ENCODE results near the gene ABCD1.

ABCD1 gene

DNA sequence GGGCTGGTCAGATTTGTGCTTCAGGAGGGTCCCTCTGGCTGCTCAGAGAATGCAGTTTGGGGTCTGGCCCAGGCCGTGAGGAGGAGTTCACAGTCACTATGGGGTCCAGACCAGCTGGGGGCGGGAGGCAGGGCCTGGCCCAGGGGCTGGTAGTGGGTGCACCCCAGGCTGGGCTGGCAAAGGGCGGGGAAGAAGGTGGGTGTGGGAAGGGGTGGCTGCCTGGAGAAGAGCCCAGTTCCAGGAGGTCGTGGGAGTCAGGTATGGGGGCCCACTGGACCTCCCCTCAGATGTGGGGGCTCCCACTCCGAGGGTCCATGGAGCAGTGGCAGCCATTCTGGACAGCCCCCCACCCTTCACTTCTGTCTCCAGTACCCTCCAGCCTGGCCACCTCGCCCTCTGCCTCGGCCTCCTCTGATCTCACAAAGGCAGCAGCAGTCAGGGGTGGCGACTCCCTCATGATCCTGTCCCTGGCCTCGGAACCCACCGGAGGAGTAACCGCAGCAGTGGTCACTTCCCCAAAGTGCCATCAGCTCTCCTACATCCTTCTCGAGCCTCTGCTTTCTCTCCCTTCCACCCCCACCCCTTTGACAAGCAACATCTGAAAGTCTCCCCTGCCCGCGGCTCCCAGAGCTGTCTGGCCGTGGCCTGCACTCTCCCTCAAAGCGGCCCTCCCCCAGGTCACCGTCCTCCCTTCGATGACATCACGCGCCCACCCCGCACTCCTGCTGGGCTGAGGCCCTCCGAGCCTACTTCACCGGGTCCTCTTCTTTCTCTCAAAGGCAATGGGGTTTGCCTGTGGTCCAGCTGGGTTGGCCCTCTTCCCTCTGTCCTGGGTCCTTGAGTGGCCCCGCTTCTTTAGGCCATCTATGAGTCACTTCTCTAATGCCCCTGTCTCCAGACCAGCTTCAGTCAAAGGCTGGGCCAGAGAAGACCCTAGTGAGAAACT lies 38.6 kb upstream of the ABCD1 start:
- intact Hi-C loops (cut with DNase I; ENCODE audit: low total_unique reads) = no loop called here
- H3K27ac ChIP-seq = no peak overlapping the region
- no peaks in the 10 kb centered on the region for H3K27me3 ChIP-seq
- H3K4me3 ChIP-seq = no peak overlapping the region
- DNase-seq = no peak
- H3K4me1 ChIP-seq = peaks cover 0 to 16% (median 9%) of the 10 kb centered on the region in 4 donors
- no peaks in the 10 kb centered on the region for H3K36me3 ChIP-seq
- H3K9me3 ChIP-seq = no peaks in the 10 kb centered on the region
- TF ChIP-seq, protein P1, sequence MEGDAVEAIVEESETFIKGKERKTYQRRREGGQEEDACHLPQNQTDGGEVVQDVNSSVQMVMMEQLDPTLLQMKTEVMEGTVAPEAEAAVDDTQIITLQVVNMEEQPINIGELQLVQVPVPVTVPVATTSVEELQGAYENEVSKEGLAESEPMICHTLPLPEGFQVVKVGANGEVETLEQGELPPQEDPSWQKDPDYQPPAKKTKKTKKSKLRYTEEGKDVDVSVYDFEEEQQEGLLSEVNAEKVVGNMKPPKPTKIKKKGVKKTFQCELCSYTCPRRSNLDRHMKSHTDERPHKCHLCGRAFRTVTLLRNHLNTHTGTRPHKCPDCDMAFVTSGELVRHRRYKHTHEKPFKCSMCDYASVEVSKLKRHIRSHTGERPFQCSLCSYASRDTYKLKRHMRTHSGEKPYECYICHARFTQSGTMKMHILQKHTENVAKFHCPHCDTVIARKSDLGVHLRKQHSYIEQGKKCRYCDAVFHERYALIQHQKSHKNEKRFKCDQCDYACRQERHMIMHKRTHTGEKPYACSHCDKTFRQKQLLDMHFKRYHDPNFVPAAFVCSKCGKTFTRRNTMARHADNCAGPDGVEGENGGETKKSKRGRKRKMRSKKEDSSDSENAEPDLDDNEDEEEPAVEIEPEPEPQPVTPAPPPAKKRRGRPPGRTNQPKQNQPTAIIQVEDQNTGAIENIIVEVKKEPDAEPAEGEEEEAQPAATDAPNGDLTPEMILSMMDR (IDR thresholded peaks at IDR 0.05) = no peak

DNA sequence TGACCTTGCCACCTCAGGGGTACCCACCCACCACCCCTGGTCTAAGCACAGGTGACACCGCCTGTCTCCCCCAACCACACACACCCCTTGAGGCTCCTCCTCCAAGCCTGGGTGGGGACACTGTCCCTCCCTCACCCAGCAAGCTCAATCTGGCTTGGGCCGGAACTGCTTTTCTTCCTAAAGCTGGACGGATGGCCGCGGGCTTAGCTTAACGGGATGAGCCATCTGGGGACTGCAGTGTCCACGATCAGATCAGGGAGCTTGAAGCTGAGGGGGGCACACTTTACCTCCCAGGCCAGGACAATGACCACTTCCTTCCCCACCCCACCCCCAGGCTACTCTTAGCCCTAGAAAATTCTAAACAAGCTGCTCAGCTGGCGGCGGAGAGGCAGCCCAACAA lies 37.9 kb upstream of the ABCD1 start:
- peaks cover 0 to 16% (median 9%) of the 10 kb centered on the region in 4 donors for H3K4me1 ChIP-seq
- intact Hi-C loops (cut with DNase I; ENCODE audit: low total_unique reads) = no loop called here
- DNase-seq = no peak
- H3K27ac ChIP-seq = peak overlapping the region in 1 of 2 donors; percentile 71
- TF ChIP-seq, protein P1 (IDR thresholded peaks at IDR 0.05) = no peak
- H3K36me3 ChIP-seq = no peaks in the 10 kb centered on the region
- H3K4me3 ChIP-seq = no peak overlapping the region
- no peaks in the 10 kb centered on the region for H3K27me3 ChIP-seq
- H3K9me3 ChIP-seq = no peaks in the 10 kb centered on the region

DNA sequence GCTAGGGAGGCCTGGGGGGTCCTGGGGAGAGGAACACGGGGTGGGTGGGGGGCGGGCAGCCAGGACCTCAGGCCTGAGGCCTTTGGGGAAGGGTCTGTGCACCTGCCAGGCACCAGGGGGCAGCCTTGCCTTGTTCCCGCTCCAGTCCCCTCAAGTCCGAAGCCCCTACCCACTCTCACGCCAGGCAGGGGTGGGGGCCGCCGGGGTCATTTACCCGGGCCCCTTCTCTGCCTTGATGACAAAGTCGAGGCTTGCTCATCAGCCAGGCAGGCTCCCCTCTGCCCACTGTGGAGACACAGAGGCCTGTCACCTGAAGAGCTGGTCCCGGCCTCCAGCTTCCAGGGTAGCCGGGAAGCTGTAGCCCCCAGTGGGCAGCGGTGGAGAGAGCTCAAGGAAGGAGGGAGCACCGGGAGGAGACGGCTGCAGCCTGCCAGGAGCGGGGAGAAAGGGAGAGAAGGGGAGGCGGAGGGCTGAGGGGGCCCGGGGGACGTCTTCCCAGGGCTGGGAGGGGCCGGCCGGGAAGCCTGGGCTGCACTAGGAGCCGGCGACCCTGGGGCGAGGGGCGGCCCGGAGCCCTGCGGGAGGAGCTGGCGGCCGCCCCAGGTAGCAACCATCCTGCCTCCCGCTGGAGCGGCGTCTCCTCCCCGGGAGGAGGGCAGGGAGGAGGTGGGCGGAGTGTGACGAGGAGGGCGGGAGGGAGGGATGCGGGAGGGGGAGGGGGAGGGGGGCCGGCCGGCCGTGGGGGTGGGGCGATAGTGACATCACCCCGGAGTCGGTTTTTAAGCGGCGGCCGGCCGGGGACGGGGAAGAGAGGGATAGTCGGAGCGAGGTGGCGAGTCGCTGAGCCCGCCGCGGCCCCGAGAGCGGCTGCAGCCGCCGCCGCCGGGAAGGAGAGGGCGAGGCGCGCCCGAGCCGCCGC lies 37.3 kb upstream of the ABCD1 start, which contains the start of gene SLC6A8:
Gene SLC6A8 (plus strand): TSS at position 806 of the 919 bp plus-strand sequence. CDS start 649 bp downstream, outside the sequence.
- peaks cover 0 to 16% (median 9%) of the 10 kb centered on the region in 4 donors for H3K4me1 ChIP-seq
- peak within 1 kb of the TSS; percentile 60 to 66 for H3K4me3 ChIP-seq
- no peaks in the 10 kb centered on the region for H3K36me3 ChIP-seq
- TF ChIP-seq, protein P1 (IDR thresholded peaks at IDR 0.05) = peak in 1 of 2 experiments; percentile 35
- DNase-seq = peak; percentile 58 to 86
- H3K9me3 ChIP-seq = no peaks in the 10 kb centered on the region
- no peaks in the 10 kb centered on the region for H3K27me3 ChIP-seq
- intact Hi-C loops (cut with DNase I; ENCODE audit: low total_unique reads) = no loop called here
- peak within 1 kb of the TSS; percentile 74 to 75 for H3K27ac ChIP-seq

DNA sequence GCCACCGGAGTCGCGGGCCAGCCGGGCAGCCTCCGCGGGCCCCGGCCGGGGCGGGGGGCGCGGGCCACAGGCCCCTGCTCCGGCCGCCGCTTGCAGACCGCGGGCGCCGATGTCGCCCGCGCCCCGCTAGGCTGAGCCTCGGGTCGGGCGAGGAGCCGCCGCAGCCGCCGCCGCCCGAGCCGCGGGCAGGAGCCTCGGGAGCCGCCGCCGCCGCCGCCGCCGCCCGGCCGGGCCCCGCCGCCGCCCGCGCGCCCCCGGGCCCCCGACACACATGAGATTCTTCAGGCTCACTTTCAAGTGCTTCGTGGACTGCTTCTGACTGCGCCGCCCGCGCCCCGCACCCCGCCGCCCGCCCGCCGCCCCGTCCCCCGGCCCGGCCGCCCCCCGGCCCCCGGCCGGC lies 36.6 kb upstream of the ABCD1 start:
- intact Hi-C loops (cut with DNase I; ENCODE audit: low total_unique reads) = no loop called here
- Histone ChIP-seq H3K27ac (peak overlapping the region in 1 of 2 donors; percentile 65), H3K9me3 (no peaks in the 10 kb centered on the region), H3K36me3 (no peaks in the 10 kb centered on the region), H3K4me3 (peak overlapping the region; percentile 60 to 66), H3K27me3 (no peaks in the 10 kb centered on the region), H3K4me1 (peaks cover 0 to 16% (median 9%) of the 10 kb centered on the region in 4 donors)
- DNase-seq = no peak
- TF ChIP-seq, protein P1 (IDR thresholded peaks at IDR 0.05) = no peak

DNA sequence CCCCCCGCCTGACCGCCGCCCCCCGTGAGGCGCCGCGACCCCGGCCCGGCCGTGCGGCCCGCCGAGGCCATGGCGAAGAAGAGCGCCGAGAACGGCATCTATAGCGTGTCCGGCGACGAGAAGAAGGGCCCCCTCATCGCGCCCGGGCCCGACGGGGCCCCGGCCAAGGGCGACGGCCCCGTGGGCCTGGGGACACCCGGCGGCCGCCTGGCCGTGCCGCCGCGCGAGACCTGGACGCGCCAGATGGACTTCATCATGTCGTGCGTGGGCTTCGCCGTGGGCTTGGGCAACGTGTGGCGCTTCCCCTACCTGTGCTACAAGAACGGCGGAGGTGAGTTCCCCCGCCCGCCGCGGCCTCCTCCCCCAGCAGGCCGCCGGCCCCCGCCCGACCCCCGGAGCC lies 36.1 kb upstream of the ABCD1 start:
- H3K4me3 ChIP-seq = peak overlapping the region; percentile 60 to 66
- intact Hi-C loops (cut with DNase I; ENCODE audit: low total_unique reads) = no loop called here

More for the DNA sequence above, 36.1 kb upstream of the ABCD1 start:
- TF ChIP-seq, protein P1 (IDR thresholded peaks at IDR 0.05) = no peak
- no peaks in the 10 kb centered on the region for H3K9me3 ChIP-seq
- DNase-seq = no peak
- H3K4me1 ChIP-seq = peaks cover 0 to 16% (median 9%) of the 10 kb centered on the region in 4 donors
- peaks cover 0 to 4% (median 0%) of the 10 kb centered on the region in 3 donors for H3K36me3 ChIP-seq
- peak overlapping the region; percentile 74 to 75 for H3K27ac ChIP-seq
- no peaks in the 10 kb centered on the region for H3K27me3 ChIP-seq
